Activated CD4-positive, alpha-beta T cell treated with anti-CD3 and anti-CD28 coated beads, Interleukin-2, amount 50 U/mL, for 48 hours (primary cell): ENCODE results near the gene MYO9B.

Experiments
- DNase-seq, 2 experiments: peaks; one replicate each; pipeline ENCODE4 v3.0.0-alpha.2; 2020

The MYO9B gene

GRCh38 chr19:17063428-17063827 is 12.1 kb upstream of the MYO9B start:
- no peak for DNase-seq

- DNase-seq: no peak
Measured at GRCh38 chr19:17069193-17069592, 6.4 kb upstream of the MYO9B start.

GRCh38 chr19:17070421-17070820 is 5.2 kb upstream of the MYO9B start:
- DNase-seq: no peak

GRCh38 chr19:17070912-17071311 is 4.7 kb upstream of the MYO9B start:
- no peak for DNase-seq

- DNase-seq: no peak
Measured at GRCh38 chr19:17073869-17074633, 1.5 kb upstream of the MYO9B start.

GRCh38 chr19:17074634-17075034 is 943 bp upstream of the MYO9B start:
- no peak for DNase-seq

GRCh38 chr19:17075864-17076542 is 426 bp downstream of the MYO9B start:
- peak; percentile 34 to 56 for DNase-seq

GRCh38 chr19:17076543-17076991 is 990 bp downstream of the MYO9B start:
- peak; percentile 38 to 44 for DNase-seq

- no peak for DNase-seq
Measured at GRCh38 chr19:17077447-17078028, 2.0 kb downstream of the MYO9B start.

- no peak for DNase-seq
Measured at GRCh38 chr19:17078036-17078919, 2.7 kb downstream of the MYO9B start.

- no peak for DNase-seq
Measured at GRCh38 chr19:17078920-17079709, 3.5 kb downstream of the MYO9B start.

- DNase-seq: peak; percentile 73 to 80
Measured at GRCh38 chr19:17079710-17080439, 4.3 kb downstream of the MYO9B start.

- DNase-seq: no peak
Measured at GRCh38 chr19:17080440-17080801, 4.8 kb downstream of the MYO9B start.

GRCh38 chr19:17081672-17082630 is 6.4 kb downstream of the MYO9B start:
- DNase-seq: no peak

GRCh38 chr19:17086120-17086519 is 10.5 kb downstream of the MYO9B start:
- DNase-seq: no peak

- no peak for DNase-seq
Measured at GRCh38 chr19:17086834-17087233, 11.3 kb downstream of the MYO9B start.

GRCh38 chr19:17088552-17088951 is 13.0 kb downstream of the MYO9B start:
- no peak for DNase-seq

- peak; percentile 30 to 44 for DNase-seq
Measured at GRCh38 chr19:17090583-17090982, 15.0 kb downstream of the MYO9B start.

GRCh38 chr19:17091758-17092333 is 16.3 kb downstream of the MYO9B start:
- DNase-seq: no peak

- DNase-seq: no peak
Measured at GRCh38 chr19:17092696-17093095, 17.1 kb downstream of the MYO9B start.
